Stomach smooth muscle (tissue), 2 donors: ENCODE results near the gene SYT5.
"Not testable (repeated sequence)": the region's sequence is repeated elsewhere in the genome, so short reads cannot be mapped to it uniquely, and the experiment has no call there.

Experiments
- H3K27ac ChIP-seq: one replicate; pipeline ENCODE4 v1.7.0; 2013; ENCODE audit warnings: mild to moderate bottlenecking, low read length, inconsistent platforms
- H3K27me3 ChIP-seq, 2 donors: one replicate each; pipeline ENCODE4 v1.7.0; 2013; ENCODE audit warnings: low read length in 2 of 2; ENCODE audit not compliant: insufficient read depth in 2 of 2, control insufficient read depth in 1 of 2
- H3K36me3 ChIP-seq, 2 donors: one replicate each; pipeline ENCODE4 v1.7.0; 2013; ENCODE audit warnings: low read length in 2 of 2; ENCODE audit not compliant: control insufficient read depth in 2 of 2, insufficient read depth in 2 of 2
- H3K4me1 ChIP-seq: one replicate; pipeline ENCODE4 v1.7.0; 2013; ENCODE audit warnings: low read length; ENCODE audit not compliant: control insufficient read depth, insufficient read depth
- H3K4me3 ChIP-seq, 2 donors: one replicate each; pipeline ENCODE4 v1.7.0; 2013; ENCODE audit warnings: low read length in 2 of 2
- H3K9ac ChIP-seq, 2 donors: one replicate each; pipeline ENCODE4 v1.7.0; 2013; ENCODE audit warnings: low read length in 2 of 2, mild to moderate bottlenecking in 1 of 2
- H3K9me3 ChIP-seq, 2 donors: one replicate each; pipeline ENCODE4 v1.7.0; 2013; ENCODE audit warnings: low read length in 2 of 2; ENCODE audit not compliant: control insufficient read depth in 2 of 2
- donor health status: healthy.
- donor health status: Pancreatic carcinoma.

SYT5 gene

GRCh38 chr19:55178781-55179599, 1.1 kb downstream of the SYT5 start:
- Histone ChIP-seq H3K4me3 (peak overlapping the region; percentile 66 to 67), H3K4me1 (peaks cover 10% of the 10 kb centered on the region), H3K27me3 (peaks cover 77 to 87% of the 10 kb centered on the region in 2 donors), H3K27ac (no peak overlapping the region), H3K9me3 (no peaks in the 10 kb centered on the region), H3K36me3 (no peaks in the 10 kb centered on the region), H3K9ac (no peak overlapping the region)

GRCh38 chr19:55176076-55176475, 4.0 kb downstream of the SYT5 start:
- no peak overlapping the region for H3K4me3 ChIP-seq

DNA sequence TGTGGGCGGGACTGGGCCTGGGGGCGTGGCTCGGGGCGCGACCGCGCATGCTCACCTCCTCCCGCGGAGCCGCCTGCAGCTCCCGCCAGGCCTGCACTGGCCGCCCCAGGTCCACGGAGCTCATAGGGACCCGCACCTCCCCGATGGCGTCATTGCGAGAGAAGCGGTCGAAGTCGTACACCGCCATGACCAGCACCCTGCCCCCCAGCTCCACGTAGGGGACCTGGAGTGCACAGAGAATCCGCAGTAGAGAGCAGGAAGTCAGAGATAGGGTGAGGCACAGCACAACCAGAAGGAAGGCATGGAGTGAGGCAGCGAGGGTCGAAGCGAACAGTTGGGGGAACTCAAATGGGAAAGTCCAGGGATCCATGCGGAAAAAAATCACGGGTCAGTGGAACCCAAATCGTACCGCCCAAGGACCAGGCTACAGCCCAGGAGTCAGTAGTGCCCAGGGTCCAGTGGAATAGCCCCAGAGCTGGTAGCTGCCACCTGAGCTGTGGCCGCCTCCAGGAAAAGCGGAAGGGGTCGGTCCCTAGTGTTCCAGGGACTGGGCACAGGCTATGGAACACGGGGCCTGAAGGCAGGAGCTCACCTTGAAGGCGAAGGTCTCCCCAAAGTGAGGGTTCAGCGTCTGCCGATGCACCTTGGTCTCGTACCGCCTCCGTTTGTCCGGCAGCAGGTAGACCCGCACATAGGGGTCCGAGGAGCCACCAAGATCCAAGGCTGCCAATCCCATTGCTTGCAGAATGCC, 4.8 kb downstream of the SYT5 start:
- Histone ChIP-seq H3K4me3 (no peak overlapping the region), H3K36me3 (no peaks in the 10 kb centered on the region), H3K9me3 (no peaks in the 10 kb centered on the region), H3K27me3 (peaks cover 78 to 91% of the 10 kb centered on the region in 2 donors), H3K27ac (no peak overlapping the region), H3K9ac (no peak overlapping the region), H3K4me1 (peaks cover 26% of the 10 kb centered on the region)

More at GRCh38 chr19:55176076-55176475, 4.0 kb downstream of the SYT5 start:
- H3K36me3 ChIP-seq = no peaks in the 10 kb centered on the region
- H3K9ac ChIP-seq = no peak overlapping the region
- no peak overlapping the region for H3K27ac ChIP-seq
- no peaks in the 10 kb centered on the region for H3K9me3 ChIP-seq
- H3K4me1 ChIP-seq = peaks cover 26% of the 10 kb centered on the region
- peaks cover 81 to 93% of the 10 kb centered on the region in 2 donors for H3K27me3 ChIP-seq

DNA sequence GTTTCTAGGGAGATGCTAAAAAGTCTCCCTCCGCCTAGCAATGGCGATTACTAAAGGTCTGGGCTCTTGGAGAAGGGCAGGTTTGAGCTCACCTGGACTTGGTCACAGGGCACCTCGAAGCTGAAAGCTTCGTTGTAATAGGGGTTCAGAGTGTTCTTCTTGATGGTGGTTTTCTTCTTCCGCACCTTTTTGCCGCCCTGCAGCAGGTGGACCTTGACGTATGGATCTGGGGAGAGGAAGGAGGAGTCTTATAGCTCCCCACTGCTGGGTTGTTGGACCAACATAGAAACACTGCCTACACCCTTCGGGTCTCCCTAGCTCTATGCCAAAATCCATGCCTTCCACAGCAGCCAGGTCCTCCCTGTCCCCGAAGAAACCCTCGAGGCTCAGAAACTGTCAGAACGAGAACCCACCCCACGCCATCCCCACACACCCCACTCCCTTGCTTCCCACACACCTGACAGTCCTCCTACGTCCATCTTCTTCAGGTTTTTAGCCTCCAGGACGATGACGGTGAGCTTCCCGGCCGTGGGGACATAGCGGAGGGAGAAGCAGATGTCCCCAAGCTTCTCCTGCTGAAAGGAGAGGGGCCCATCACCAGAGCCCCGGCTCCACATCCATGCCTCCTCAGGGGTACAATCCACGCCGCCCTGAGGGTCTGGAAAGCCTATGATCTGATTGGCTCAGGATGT, 5.5 kb downstream of the SYT5 start:
- Histone ChIP-seq H3K9ac (no peak overlapping the region), H3K4me1 (peaks cover 24% of the 10 kb centered on the region), H3K27me3 (peaks cover 79 to 88% of the 10 kb centered on the region in 2 donors), H3K4me3 (no peak overlapping the region), H3K36me3 (no peaks in the 10 kb centered on the region), H3K9me3 (no peaks in the 10 kb centered on the region), H3K27ac (no peak overlapping the region)

- no peak overlapping the region for H3K27ac ChIP-seq
- H3K36me3 ChIP-seq = no peaks in the 10 kb centered on the region
- H3K9ac ChIP-seq = no peak overlapping the region
- peaks cover 75 to 81% of the 10 kb centered on the region in 2 donors for H3K27me3 ChIP-seq
- peak overlapping the region in 1 of 2 donors; percentile 54 for H3K4me3 ChIP-seq
- no peaks in the 10 kb centered on the region for H3K9me3 ChIP-seq
- peaks cover 18% of the 10 kb centered on the region for H3K4me1 ChIP-seq
Measured at GRCh38 chr19:55173714-55174409, 6.2 kb downstream of the SYT5 start.

DNA sequence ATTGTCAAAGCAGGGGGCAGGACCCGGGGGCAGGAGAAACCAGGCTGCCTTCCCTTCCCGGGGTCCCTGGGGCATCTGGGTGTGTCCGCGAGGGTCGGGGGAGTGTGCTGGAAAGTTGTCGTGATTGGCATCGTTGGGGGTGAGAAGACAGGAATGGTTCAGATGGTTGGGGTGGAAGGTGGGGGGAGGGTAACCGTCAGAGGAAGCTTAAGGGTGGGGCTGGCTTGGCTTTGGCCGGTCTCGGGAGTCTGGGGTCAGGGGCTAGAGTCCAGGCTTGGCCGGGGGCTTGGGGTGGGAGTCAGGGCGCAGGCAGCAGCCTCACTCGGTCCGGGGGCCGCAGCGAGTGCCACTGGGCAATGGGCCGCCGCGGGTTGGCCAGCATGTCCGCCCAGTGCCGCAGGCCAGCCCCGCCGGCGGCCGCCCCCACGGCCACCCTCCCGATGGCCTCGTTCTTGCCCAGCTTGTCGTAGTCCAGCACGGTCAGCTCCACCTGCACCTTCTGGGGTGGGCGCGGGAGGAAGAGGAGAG, 6.8 kb downstream of the SYT5 start:
- H3K4me3 ChIP-seq = peak overlapping the region in 1 of 2 donors; percentile 54
- no peak overlapping the region for H3K27ac ChIP-seq
- H3K9me3 ChIP-seq = no peaks in the 10 kb centered on the region
- H3K36me3 ChIP-seq = no peaks in the 10 kb centered on the region
- peaks cover 70 to 75% of the 10 kb centered on the region in 2 donors for H3K27me3 ChIP-seq
- peaks cover 16% of the 10 kb centered on the region for H3K4me1 ChIP-seq
- no peak overlapping the region for H3K9ac ChIP-seq

DNA sequence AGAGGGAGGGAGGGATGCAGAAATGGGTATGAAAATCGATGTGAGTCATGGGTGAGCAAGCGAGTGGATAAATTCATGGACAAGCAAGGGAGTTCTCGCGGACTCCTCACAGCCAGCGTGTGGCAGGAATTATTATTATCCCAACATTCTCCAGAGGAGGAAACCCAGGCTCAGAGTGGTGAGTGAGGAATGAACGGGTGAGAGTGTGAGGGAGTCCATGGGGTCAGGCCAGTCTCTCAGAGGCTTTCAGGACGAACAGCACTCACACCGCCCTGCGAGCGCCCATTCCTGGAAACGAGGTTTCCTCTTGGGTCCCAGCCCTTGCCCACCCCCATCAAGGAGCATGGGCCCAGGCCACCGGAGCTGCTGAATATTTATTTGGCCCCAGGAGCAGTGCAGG, 7.3 kb downstream of the SYT5 start:
- Histone ChIP-seq H3K27ac (no peak overlapping the region), H3K9me3 (no peaks in the 10 kb centered on the region), H3K4me3 (no peak overlapping the region), H3K36me3 (no peaks in the 10 kb centered on the region), H3K4me1 (peaks cover 16% of the 10 kb centered on the region), H3K9ac (no peak overlapping the region), H3K27me3 (peaks cover 66 to 72% of the 10 kb centered on the region in 2 donors)

GRCh38 chr19:55172318-55172717, 7.8 kb downstream of the SYT5 start:
- peaks cover 16% of the 10 kb centered on the region for H3K4me1 ChIP-seq
- H3K27me3 ChIP-seq = peaks cover 66 to 71% of the 10 kb centered on the region in 2 donors
- H3K27ac ChIP-seq = not testable (repeated sequence)

GRCh38 chr19:55171440-55171839, 8.6 kb downstream of the SYT5 start:
- H3K9ac ChIP-seq = no peak overlapping the region
- H3K27me3 ChIP-seq = peaks cover 64 to 71% of the 10 kb centered on the region in 2 donors
- H3K4me1 ChIP-seq = peaks cover 23% of the 10 kb centered on the region
- no peaks in the 10 kb centered on the region for H3K9me3 ChIP-seq
- no peak overlapping the region for H3K4me3 ChIP-seq
- H3K36me3 ChIP-seq = no peaks in the 10 kb centered on the region
- no peak overlapping the region for H3K27ac ChIP-seq

More at GRCh38 chr19:55172318-55172717, 7.8 kb downstream of the SYT5 start:
- H3K9me3 ChIP-seq, H3K4me3 ChIP-seq, H3K36me3 ChIP-seq, H3K9ac ChIP-seq: not testable (repeated sequence)

DNA sequence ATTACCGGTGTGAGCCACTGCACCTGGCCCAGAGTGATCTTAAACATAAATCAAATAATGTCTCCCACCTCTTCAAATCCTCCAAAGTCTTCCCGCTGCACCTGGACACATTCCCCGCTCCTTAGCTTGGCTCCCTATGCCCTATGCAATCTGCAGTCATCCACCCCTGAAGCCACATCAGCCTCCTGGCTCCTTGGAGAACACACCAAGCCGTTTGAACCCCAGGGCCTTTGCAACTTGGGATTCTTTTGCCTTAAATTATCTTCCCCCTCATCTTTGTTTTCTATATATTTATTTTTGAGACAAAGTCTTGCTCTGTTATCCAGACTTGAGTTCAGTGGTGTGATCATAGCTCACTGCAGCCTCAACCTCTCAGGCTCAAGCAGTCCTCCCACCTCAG, 11.0 kb downstream of the SYT5 start:
- no peak overlapping the region for H3K27ac ChIP-seq
- H3K9me3 ChIP-seq = no peaks in the 10 kb centered on the region
- H3K4me1 ChIP-seq = peaks cover 28% of the 10 kb centered on the region
- no peaks in the 10 kb centered on the region for H3K36me3 ChIP-seq
- H3K9ac ChIP-seq = no peak overlapping the region
- H3K4me3 ChIP-seq = no peak overlapping the region
- peaks cover 54 to 59% of the 10 kb centered on the region in 2 donors for H3K27me3 ChIP-seq
